MM.1S (cell line): ENCODE results near the gene CCL17.

ENCODE experiments used
- EZH2 ChIP-seq: fragments of 300-600 bp; sonication (generic); optimal IDR thresholded peaks from 2 replicates; pipeline ENCODE3; 2017; ENCODE audit warnings: low read depth, mild to moderate bottlenecking, antibody characterized with exemption, low read length, mixed read lengths
- EZH2phosphoT487 ChIP-seq: fragments of 300-600 bp; sonication (generic); IDR thresholded peaks from 2 replicates; pipeline ENCODE4 v1.6.1; 2018; ENCODE audit warnings: antibody characterized with exemption, low read length
- TF ChIP-seq, protein P1 (sequence below): fragments of 300-600 bp; sonication (generic); IDR thresholded peaks from 2 replicates; pipeline ENCODE4 v1.5.1; 2016; ENCODE audit warnings: antibody characterized with exemption, low read length, mixed read lengths

GRCh38 chr16:57424583-57424982 is 20.0 kb downstream of the CCL17 start:
- TF ChIP-seq, protein P1, sequence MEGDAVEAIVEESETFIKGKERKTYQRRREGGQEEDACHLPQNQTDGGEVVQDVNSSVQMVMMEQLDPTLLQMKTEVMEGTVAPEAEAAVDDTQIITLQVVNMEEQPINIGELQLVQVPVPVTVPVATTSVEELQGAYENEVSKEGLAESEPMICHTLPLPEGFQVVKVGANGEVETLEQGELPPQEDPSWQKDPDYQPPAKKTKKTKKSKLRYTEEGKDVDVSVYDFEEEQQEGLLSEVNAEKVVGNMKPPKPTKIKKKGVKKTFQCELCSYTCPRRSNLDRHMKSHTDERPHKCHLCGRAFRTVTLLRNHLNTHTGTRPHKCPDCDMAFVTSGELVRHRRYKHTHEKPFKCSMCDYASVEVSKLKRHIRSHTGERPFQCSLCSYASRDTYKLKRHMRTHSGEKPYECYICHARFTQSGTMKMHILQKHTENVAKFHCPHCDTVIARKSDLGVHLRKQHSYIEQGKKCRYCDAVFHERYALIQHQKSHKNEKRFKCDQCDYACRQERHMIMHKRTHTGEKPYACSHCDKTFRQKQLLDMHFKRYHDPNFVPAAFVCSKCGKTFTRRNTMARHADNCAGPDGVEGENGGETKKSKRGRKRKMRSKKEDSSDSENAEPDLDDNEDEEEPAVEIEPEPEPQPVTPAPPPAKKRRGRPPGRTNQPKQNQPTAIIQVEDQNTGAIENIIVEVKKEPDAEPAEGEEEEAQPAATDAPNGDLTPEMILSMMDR: no peak
- no peak for TF ChIP-seq EZH2phosphoT487
- TF ChIP-seq EZH2: no peak
